GM19395 (cell line): ENCODE data around the gene RAPGEF3.

Source experiments
- ATAC-seq: cut with Tn5 transposase; IDR thresholded peaks from one replicate; pipeline ENCODE4 v1.9.1; 2021; ENCODE audit warnings: mild to moderate bottlenecking, moderate library complexity; ENCODE audit not compliant: unreplicated experiment

The RAPGEF3 gene

GRCh38 chr12:47758834-47759690 is at the start of gene RAPGEF3:
Gene RAPGEF3 (minus strand): TSS chr12:47758880. CDS start chr12:47758556, 324 bp downstream.
- ATAC-seq: peak; percentile 55

GRCh38 chr12:47808050-47808449 is 49.4 kb upstream of the RAPGEF3 start:
- peak; percentile 46 for ATAC-seq

- no peak for ATAC-seq
Measured at GRCh38 chr12:47807338-47807737, 48.7 kb upstream of the RAPGEF3 start.

GRCh38 chr12:47805417-47805816 is 46.7 kb upstream of the RAPGEF3 start:
- ATAC-seq: no peak

- ATAC-seq: no peak
Measured at GRCh38 chr12:47804171-47804570, 45.5 kb upstream of the RAPGEF3 start.

GRCh38 chr12:47803191-47803875 is 44.7 kb upstream of the RAPGEF3 start:
- no peak for ATAC-seq

- no peak for ATAC-seq
Measured at GRCh38 chr12:47802312-47802711, 43.6 kb upstream of the RAPGEF3 start.

GRCh38 chr12:47801904-47802246 is 43.2 kb upstream of the RAPGEF3 start:
- no peak for ATAC-seq

GRCh38 chr12:47801170-47801903 is 42.7 kb upstream of the RAPGEF3 start:
- no peak for ATAC-seq

- ATAC-seq: no peak
Measured at GRCh38 chr12:47800582-47800981, 41.9 kb upstream of the RAPGEF3 start.

- no peak for ATAC-seq
Measured at GRCh38 chr12:47799357-47799955, 40.8 kb upstream of the RAPGEF3 start.

- ATAC-seq: no peak
Measured at GRCh38 chr12:47798382-47798948, 39.8 kb upstream of the RAPGEF3 start.

- no peak for ATAC-seq
Measured at GRCh38 chr12:47797441-47797840, 38.8 kb upstream of the RAPGEF3 start.

GRCh38 chr12:47795814-47796411 is 37.2 kb upstream of the RAPGEF3 start:
- no peak for ATAC-seq

- no peak for ATAC-seq
Measured at GRCh38 chr12:47795121-47795813, 36.6 kb upstream of the RAPGEF3 start.

- no peak for ATAC-seq
Measured at GRCh38 chr12:47794679-47795078, 36.0 kb upstream of the RAPGEF3 start.

- no peak for ATAC-seq
Measured at GRCh38 chr12:47793015-47793681, 34.5 kb upstream of the RAPGEF3 start.

GRCh38 chr12:47791874-47792273 is 33.2 kb upstream of the RAPGEF3 start:
- ATAC-seq: no peak

- ATAC-seq: no peak
Measured at GRCh38 chr12:47791351-47791746, 32.7 kb upstream of the RAPGEF3 start.
